H1 (cell line): ENCODE results near the gene CIB4. TPM values are rescaled to one million over a fixed set of nuclear protein-coding genes. Genes with fewer than 3 reads are reported as not detected.

Experiments
- CHD7 ChIP-seq: fragments of 300-600 bp; sonication (generic); IDR thresholded peaks from 2 replicates; pipeline ENCODE4 v1.7.1; 2012; ENCODE audit warnings: low read length, moderate library complexity, mild to moderate bottlenecking, inconsistent platforms; ENCODE audit not compliant: insufficient replicate concordance
- CREB1 ChIP-seq: IDR thresholded peaks from 2 replicates; pipeline ENCODE4 v1.6.1; 2012; ENCODE audit warnings: inconsistent platforms
- POLR2A ChIP-seq, 2 experiments: IDR thresholded peaks; 1 replicate in 1 of 2; 2 replicates in 1 of 2; pipeline ENCODE4 v1.6.1; 2011; ENCODE audit warnings: low read depth in 2 of 2, low read length in 2 of 2, mild to moderate bottlenecking in 2 of 2; ENCODE audit errors: control extremely low read depth in 1 of 2
- POLR2AphosphoS5 ChIP-seq: IDR thresholded peaks from 2 replicates; pipeline ENCODE4 v1.6.1; 2011; ENCODE audit warnings: low read depth, low read length
- RAD21 ChIP-seq, 2 experiments: IDR thresholded peaks in 1 of 2; conservative IDR thresholded peaks in 1 of 2; 2 replicates each; pipeline ENCODE4 v1.6.1; 2011; ENCODE audit warnings: low read depth in 2 of 2, low read length in 2 of 2, improper control_type of control experiment in 1 of 2, inconsistent platforms in 1 of 2, mild to moderate bottlenecking in 1 of 2, moderate library complexity in 1 of 2
- RFX5 ChIP-seq: IDR thresholded peaks from 2 replicates; pipeline ENCODE4 v1.6.1; 2011; ENCODE audit warnings: low read depth, low read length, improper control_type of control experiment, borderline replicate concordance
- SP2 ChIP-seq: IDR thresholded peaks from 2 replicates; pipeline ENCODE4 v1.6.1; 2012; ENCODE audit warnings: mild to moderate bottlenecking, low read length, inconsistent platforms
- SP4 ChIP-seq: IDR thresholded peaks from 2 replicates; pipeline ENCODE4 v1.6.1; 2012; ENCODE audit warnings: low read length, inconsistent platforms
- TBP ChIP-seq: IDR thresholded peaks from 2 replicates; pipeline ENCODE4 v1.6.1; 2011; ENCODE audit warnings: low read depth, low read length, improper control_type of control experiment
- TEAD4 ChIP-seq: IDR thresholded peaks from 2 replicates; pipeline ENCODE4 v1.6.1; 2012; ENCODE audit warnings: low read depth, low read length, inconsistent platforms, mixed read lengths
- YY1 ChIP-seq: IDR thresholded peaks from 2 replicates; pipeline ENCODE4 v1.6.1; 2011; ENCODE audit warnings: low read depth, mild to moderate bottlenecking, low read length
- ZNF274 ChIP-seq: IDR thresholded peaks from 2 replicates; pipeline ENCODE4 v1.7.0; 2012; ENCODE audit warnings: low read length, borderline replicate concordance; ENCODE audit errors: extremely low read depth
- polyA plus RNA-seq, 7 experiments: library from polyadenylated mRNA; depleted of rRNA in 3 of 7; stranded (reverse) in 5 of 7; unstranded in 2 of 7; fragments of >200 nt in 5 of 7; fragments of 200-250 nt in 2 of 7; gene quantifications; 1 replicate in 5 of 7; 2 replicates in 1 of 7; 4 replicates in 1 of 7; pipeline versions ENCODE4 v1.2.1 to v1.2.3, GENCODE V29; 2011 to 2013; ENCODE audit warnings: missing spikeins in 2 of 7, mixed read lengths in 2 of 7
- total RNA-seq: library from RNA; stranded (reverse); fragmentation: NEBNext Ultra II Directional; extraction: Animal tissue kit (Norgen Biotek cat#: 25700); gene quantifications from 2 replicates; pipeline ENCODE4 v1.2.1, GENCODE V29; 2021

CIB4 gene
- total and polyA plus RNA-seq, 2 of the 8 experiments (the other 6 are each of a cell fraction or from before 2014, with no cell fraction given), result not detected

- TF ChIP-seq RAD21 (IDR thresholded peaks at IDR 0.05 in 1 of 2, conservative IDR thresholded peaks at IDR 0.05 in 1 of 2; ENCODE audit: low read depth in 2 of 2, low read length in 2 of 2) (peak; percentile 96), POLR2A (IDR thresholded peaks at IDR 0.05; ENCODE audit: control extremely low read depth in 1 of 2, low read depth in 2 of 2, low read length in 2 of 2) (no peak), CREB1 (no peak), SP4 (no peak), TBP (no peak), YY1 (0 out of 2 replicates have a peak, but pooled peaks have one; percentile 52), RFX5 (no peak), CHD7 (no peak), TEAD4 (0 out of 2 replicates have a peak, but pooled peaks have one; percentile 25), SP2 (no peak), ZNF274 (no peak), POLR2AphosphoS5 (no peak)
Observed at GRCh38 chr2:26577442-26578112, 63.6 kb downstream of the CIB4 start (continued).
